SU-DHL-6 (cell line): ENCODE data around the gene PALLD.

Source experiments
- H2AFZ ChIP-seq: fragments of 200-600 bp; sonication (generic); 2 replicates; pipeline ENCODE4 v1.6.1; 2014; ENCODE audit warnings: low read depth, mild to moderate bottlenecking, moderate library complexity, mixed read lengths, antibody characterized with exemption, low read length; ENCODE audit not compliant: severe bottlenecking
- H3F3A ChIP-seq: fragments of 200-600 bp; shearing (Covaris generic); 2 replicates; pipeline ENCODE4 v1.6.0; 2016; ENCODE audit warnings: antibody characterized with exemption, mild to moderate bottlenecking; ENCODE audit not compliant: insufficient read depth
- H3K27ac ChIP-seq: fragments of 200-600 bp; sonication (generic); 2 replicates; pipeline ENCODE4 v1.5.1; 2016; ENCODE audit warnings: low read depth, mild to moderate bottlenecking, low read length, moderate library complexity, mixed read lengths
- H3K27me3 ChIP-seq: fragments of 200-600 bp; sonication (generic), shearing (Covaris generic); 2 replicates; pipeline ENCODE4 v1.6.0; 2014; ENCODE audit warnings: mild to moderate bottlenecking, low read length
- H3K36me3 ChIP-seq: fragments of 200-600 bp; sonication (generic); 2 replicates; pipeline ENCODE4 v1.6.1; 2014; ENCODE audit warnings: mild to moderate bottlenecking, low read length, mixed read lengths
- H3K4me2 ChIP-seq: fragments of 300-600, 200-600 bp; shearing (Covaris generic), sonication (generic); 2 replicates; pipeline ENCODE4 v1.6.0; 2014; ENCODE audit warnings: low read length, low read depth, mild to moderate bottlenecking; ENCODE audit not compliant: poor library complexity, severe bottlenecking
- H3K4me3 ChIP-seq: fragments of 200-600 bp; sonication (generic); 2 replicates; pipeline ENCODE4 v1.5.1; 2014; ENCODE audit warnings: antibody characterized with exemption, low read length, mild to moderate bottlenecking, mixed read lengths; ENCODE audit not compliant: insufficient read depth, poor library complexity, severe bottlenecking
- H3K79me2 ChIP-seq: fragments of 200-600 bp; sonication (generic); 2 replicates; pipeline ENCODE4 v1.6.1; 2014; ENCODE audit warnings: mild to moderate bottlenecking, low read length, moderate library complexity; ENCODE audit not compliant: insufficient read depth
- H3K9ac ChIP-seq: fragments of 200-600 bp; sonication (generic); 2 replicates; pipeline ENCODE4 v1.7.0; 2014; ENCODE audit warnings: mild to moderate bottlenecking, low read length
- H3K9me2 ChIP-seq: fragments of 200-600 bp; sonication (generic); replicated peaks from 2 replicates; pipeline ENCODE4 v1.6.1; 2014; ENCODE audit warnings: low read length; ENCODE audit not compliant: insufficient read depth
- H3K9me3 ChIP-seq: fragments of 200-600 bp; sonication (generic); 2 replicates; pipeline ENCODE4 v1.6.1; 2014; ENCODE audit warnings: low read length, mixed read lengths; ENCODE audit not compliant: insufficient read depth
- H4K20me1 ChIP-seq: fragments of 200-600 bp; sonication (generic); 2 replicates; pipeline ENCODE4 v1.6.1; 2014; ENCODE audit warnings: low read depth, mild to moderate bottlenecking, antibody characterized with exemption, low read length, moderate library complexity, mixed read lengths
- EZH2phosphoT487 ChIP-seq: fragments of 200-600 bp; sonication (generic), shearing (Covaris generic); conservative IDR thresholded peaks from 2 replicates; pipeline ENCODE4 v1.6.1; 2018; ENCODE audit warnings: mild to moderate bottlenecking, antibody characterized with exemption, low read length, moderate library complexity, mixed read lengths
- TF ChIP-seq, protein P1 (sequence below): fragments of 200-600 bp; sonication (generic); IDR thresholded peaks from one replicate; pipeline ENCODE4 v1.5.1; 2017; ENCODE audit warnings: antibody characterized with exemption, mild to moderate bottlenecking, low read length, moderate library complexity; ENCODE audit not compliant: insufficient read depth, poor library complexity, severe bottlenecking

Gene PALLD

DNA sequence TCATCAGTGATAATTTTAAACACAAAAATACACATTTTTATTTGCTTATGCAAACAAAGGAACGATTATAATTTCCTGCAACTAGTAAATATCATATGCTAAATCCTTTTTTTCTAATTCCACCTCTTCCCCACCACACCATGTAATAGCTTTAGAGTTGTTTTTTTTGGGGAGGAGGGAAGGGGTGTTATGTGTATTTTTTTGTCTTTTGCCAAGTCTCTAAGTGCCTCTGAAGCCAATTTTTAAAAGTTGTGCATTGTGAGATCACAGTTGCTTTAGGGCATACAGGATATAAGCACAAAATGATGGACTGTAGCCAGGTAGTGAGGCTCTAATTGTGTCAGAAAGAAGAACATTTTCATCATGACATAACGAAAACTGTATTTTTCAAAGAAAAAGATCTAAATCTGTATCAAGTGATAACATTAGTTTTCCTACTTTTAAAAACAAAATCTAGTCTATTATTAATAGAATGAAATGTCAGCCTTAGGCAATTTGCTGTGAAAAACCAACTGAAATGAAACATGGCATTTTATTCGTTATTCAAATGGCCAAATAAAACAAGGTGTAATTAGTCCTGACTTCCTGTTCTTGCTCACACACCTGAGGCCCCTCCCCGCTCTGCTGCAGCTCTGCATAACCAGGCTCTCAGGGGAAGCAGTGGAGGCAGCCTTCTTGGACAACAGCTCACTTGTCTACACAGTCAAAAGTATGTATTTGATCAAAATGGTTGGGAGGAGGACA lies 157.4 kb downstream of the PALLD start:
- Histone ChIP-seq H3K79me2 (no peaks in the 10 kb centered on the region), H2AFZ (no peak overlapping the region)

DNA sequence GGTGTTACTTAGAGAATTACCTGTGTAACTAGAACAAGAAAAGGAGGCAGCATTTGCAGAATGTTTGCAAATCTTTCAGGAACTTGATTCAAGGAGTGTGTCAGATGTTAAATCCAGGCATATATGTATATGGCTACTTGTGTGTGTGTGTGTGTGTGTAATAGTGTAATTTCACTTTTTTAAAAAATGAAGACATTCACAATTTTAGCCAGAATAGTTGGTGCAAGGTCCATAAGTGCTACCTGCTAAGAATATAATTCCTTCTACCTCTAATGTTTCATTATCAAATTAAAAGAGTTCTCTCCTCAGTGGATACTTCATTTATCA lies 158.0 kb downstream of the PALLD start:
- no peaks in the 10 kb centered on the region for H3K79me2 ChIP-seq
- no peak for TF ChIP-seq EZH2phosphoT487
- TF ChIP-seq, protein P1, sequence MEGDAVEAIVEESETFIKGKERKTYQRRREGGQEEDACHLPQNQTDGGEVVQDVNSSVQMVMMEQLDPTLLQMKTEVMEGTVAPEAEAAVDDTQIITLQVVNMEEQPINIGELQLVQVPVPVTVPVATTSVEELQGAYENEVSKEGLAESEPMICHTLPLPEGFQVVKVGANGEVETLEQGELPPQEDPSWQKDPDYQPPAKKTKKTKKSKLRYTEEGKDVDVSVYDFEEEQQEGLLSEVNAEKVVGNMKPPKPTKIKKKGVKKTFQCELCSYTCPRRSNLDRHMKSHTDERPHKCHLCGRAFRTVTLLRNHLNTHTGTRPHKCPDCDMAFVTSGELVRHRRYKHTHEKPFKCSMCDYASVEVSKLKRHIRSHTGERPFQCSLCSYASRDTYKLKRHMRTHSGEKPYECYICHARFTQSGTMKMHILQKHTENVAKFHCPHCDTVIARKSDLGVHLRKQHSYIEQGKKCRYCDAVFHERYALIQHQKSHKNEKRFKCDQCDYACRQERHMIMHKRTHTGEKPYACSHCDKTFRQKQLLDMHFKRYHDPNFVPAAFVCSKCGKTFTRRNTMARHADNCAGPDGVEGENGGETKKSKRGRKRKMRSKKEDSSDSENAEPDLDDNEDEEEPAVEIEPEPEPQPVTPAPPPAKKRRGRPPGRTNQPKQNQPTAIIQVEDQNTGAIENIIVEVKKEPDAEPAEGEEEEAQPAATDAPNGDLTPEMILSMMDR: no peak
- no peak overlapping the region for H2AFZ ChIP-seq
- no peaks in the 10 kb centered on the region for H3K9me3 ChIP-seq
- no peaks in the 10 kb centered on the region for H3K27me3 ChIP-seq
- no peaks in the 10 kb centered on the region for H3K9me2 ChIP-seq
- H3K4me2 ChIP-seq: no peak overlapping the region
- H3K36me3 ChIP-seq: no peaks in the 10 kb centered on the region
- no peak overlapping the region for H3K9ac ChIP-seq
- H3K27ac ChIP-seq: no peak overlapping the region
- no peaks in the 10 kb centered on the region for H3F3A ChIP-seq
- no peaks in the 10 kb centered on the region for H4K20me1 ChIP-seq
- no peak overlapping the region for H3K4me3 ChIP-seq

More for the DNA sequence above, 157.4 kb downstream of the PALLD start:
- Histone ChIP-seq H3K9me2 (no peaks in the 10 kb centered on the region), H3K4me2 (no peak overlapping the region), H3F3A (no peaks in the 10 kb centered on the region), H3K9me3 (no peaks in the 10 kb centered on the region), H3K36me3 (no peaks in the 10 kb centered on the region), H3K4me3 (no peak overlapping the region), H3K9ac (no peak overlapping the region), H3K27me3 (no peaks in the 10 kb centered on the region), H4K20me1 (no peaks in the 10 kb centered on the region), H3K27ac (no peak overlapping the region)
- TF ChIP-seq, protein P1: no peak
- no peak for TF ChIP-seq EZH2phosphoT487

DNA sequence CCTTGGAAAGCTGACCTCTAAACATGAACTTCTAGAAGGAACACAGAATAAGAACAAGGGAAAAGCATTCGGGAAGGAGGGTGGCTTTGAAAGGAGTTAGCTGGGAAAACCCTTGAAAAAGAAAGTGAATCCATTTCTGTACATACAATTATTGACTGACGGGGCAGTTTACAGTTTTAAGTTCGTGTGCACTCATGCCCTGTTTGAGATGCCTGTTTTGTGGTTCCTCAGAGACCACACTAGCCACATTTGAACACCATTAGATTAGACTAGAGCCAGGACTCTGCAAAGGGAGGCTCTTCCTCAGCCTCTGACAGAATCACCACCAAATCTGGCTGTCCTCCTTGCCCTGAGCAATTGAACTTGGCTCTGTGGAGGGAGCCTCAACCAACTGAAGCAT lies 158.3 kb downstream of the PALLD start:
- Histone ChIP-seq H3K79me2 (no peaks in the 10 kb centered on the region), H3K27ac (no peak overlapping the region), H3K4me2 (no peak overlapping the region), H2AFZ (no peak overlapping the region), H3F3A (no peaks in the 10 kb centered on the region), H3K9me3 (no peaks in the 10 kb centered on the region), H3K9me2 (no peaks in the 10 kb centered on the region), H3K27me3 (no peaks in the 10 kb centered on the region), H3K4me3 (no peak overlapping the region), H3K9ac (no peak overlapping the region), H3K36me3 (no peaks in the 10 kb centered on the region), H4K20me1 (no peaks in the 10 kb centered on the region)
- no peak for TF ChIP-seq EZH2phosphoT487
- TF ChIP-seq, protein P1: no peak
